Astrocyte (in vitro differentiated cells and primary cell): ENCODE results near the gene CARS1. TPM values are rescaled to one million over a fixed set of nuclear protein-coding genes. Genes with fewer than 3 reads are reported as not detected.
A peak's percentile ranks its signal among the peaks of the same experiment; 100 is the strongest.

ENCODE experiments used
- DNase-seq: peaks from one replicate; pipeline ENCODE4 v3.0.0-alpha.2; 2010; ENCODE audit warnings: low read depth
- FAIRE-seq: peaks from 2 replicates; lab custom pipeline; 2011; peaks lifted over from hg19 to GRCh38; lab: Jason Lieb, UNC
- H2AFZ ChIP-seq: 2 replicates; pipeline ENCODE4 v1.6.0; 2012; ENCODE audit warnings: low read depth, low read length, inconsistent platforms
- H3K27ac ChIP-seq: 2 replicates; pipeline ENCODE4 v1.5.1; 2011; ENCODE audit warnings: low read depth, low read length, inconsistent platforms
- H3K27me3 ChIP-seq: 2 replicates; pipeline ENCODE4 v1.6.0; 2011; ENCODE audit warnings: low read length, inconsistent platforms; ENCODE audit not compliant: insufficient read depth
- H3K36me3 ChIP-seq: 2 replicates; pipeline ENCODE4 v1.5.1; 2011; ENCODE audit warnings: low read length, inconsistent platforms; ENCODE audit not compliant: insufficient read depth
- H3K4me1 ChIP-seq: 2 replicates; pipeline ENCODE4 v1.5.1; 2011; ENCODE audit warnings: low read length, inconsistent platforms; ENCODE audit not compliant: insufficient read depth
- H3K4me2 ChIP-seq: 2 replicates; pipeline ENCODE4 v1.6.0; 2012; ENCODE audit warnings: low read length, inconsistent platforms
- H3K4me3 ChIP-seq: 2 replicates; pipeline ENCODE4 v1.5.1; 2011; ENCODE audit warnings: low read depth, mild to moderate bottlenecking, low read length, inconsistent platforms; ENCODE audit not compliant: insufficient read depth
- H3K79me2 ChIP-seq: 2 replicates; pipeline ENCODE4 v1.6.0; 2012; ENCODE audit warnings: mild to moderate bottlenecking, low read length, inconsistent platforms; ENCODE audit not compliant: insufficient read depth
- H3K9ac ChIP-seq: 2 replicates; pipeline ENCODE4 v1.6.0; 2012; ENCODE audit warnings: mild to moderate bottlenecking, low read length, inconsistent platforms
- H3K9me3 ChIP-seq: 2 replicates; pipeline ENCODE4 v1.5.1; 2012; ENCODE audit warnings: low read depth, mild to moderate bottlenecking, low read length, inconsistent platforms; ENCODE audit not compliant: insufficient read depth
- H4K20me1 ChIP-seq: 2 replicates; pipeline ENCODE4 v1.6.0; 2012; ENCODE audit warnings: low read length, inconsistent platforms; ENCODE audit not compliant: insufficient read depth
- H3K27ac Mint-ChIP-seq: one replicate; pipeline ENCODE4 v1.8.0; 2021; ENCODE audit warnings: mild to moderate bottlenecking, mixed read lengths; ENCODE audit not compliant: unreplicated experiment
- H3K27me3 Mint-ChIP-seq: one replicate; pipeline ENCODE4 v1.8.0; 2021; ENCODE audit warnings: low read depth, mixed read lengths; ENCODE audit not compliant: unreplicated experiment
- H3K36me3 Mint-ChIP-seq: one replicate; pipeline ENCODE4 v1.8.0; 2021; ENCODE audit warnings: low read depth, mixed read lengths; ENCODE audit not compliant: unreplicated experiment
- H3K4me1 Mint-ChIP-seq: one replicate; pipeline ENCODE4 v1.8.0; 2021; ENCODE audit warnings: low read depth, mixed read lengths; ENCODE audit not compliant: unreplicated experiment
- H3K4me3 Mint-ChIP-seq: one replicate; pipeline ENCODE4 v1.8.0; 2021; ENCODE audit warnings: mild to moderate bottlenecking, moderate library complexity, mixed read lengths; ENCODE audit not compliant: unreplicated experiment
- H3K9me3 Mint-ChIP-seq: one replicate; pipeline ENCODE4 v1.8.0; 2021; ENCODE audit warnings: mild to moderate bottlenecking, mixed read lengths; ENCODE audit not compliant: unreplicated experiment
- EZH2 ChIP-seq: IDR thresholded peaks from 2 replicates; pipeline ENCODE4 v1.6.1; 2012; ENCODE audit warnings: mild to moderate bottlenecking, low read length, inconsistent platforms; ENCODE audit not compliant: insufficient read depth
- total RNA-seq: library from RNA; stranded (reverse); gene quantifications from 2 replicates; pipeline ENCODE4 v1.2.1, GENCODE V29; 2021
- TF ChIP-seq, protein P1 (sequence below): IDR thresholded peaks from 2 replicates; pipeline ENCODE4 v1.5.1; 2011; ENCODE audit warnings: low read depth, mild to moderate bottlenecking, inconsistent platforms, low read length, moderate library complexity; ENCODE audit not compliant: insufficient read depth

The CARS1 gene
- total RNA-seq, 1 donor from 2014 or later, result 123 TPM

DNA sequence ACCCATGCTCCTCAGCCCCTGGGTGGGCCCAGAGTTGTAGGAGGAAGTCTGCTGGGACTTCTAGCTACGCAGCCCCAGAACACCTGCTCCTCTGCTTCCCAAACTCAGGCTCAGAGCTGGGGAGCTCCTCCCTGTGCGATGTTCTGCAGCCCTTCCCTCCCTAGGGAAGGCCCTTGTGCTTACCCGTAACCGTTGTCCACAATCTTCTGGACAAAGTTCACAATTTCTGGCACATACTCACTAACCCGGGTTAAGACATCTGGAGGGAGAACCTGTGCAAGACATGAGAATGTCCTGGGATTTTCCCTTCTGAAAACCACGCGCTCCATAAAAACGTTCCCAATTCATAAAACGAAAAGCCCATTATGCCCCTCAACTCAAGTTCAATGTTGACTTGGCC is 28.4 kb downstream of the CARS1 start:
- Mint-ChIP-seq H3K27ac (no peak overlapping the region), H3K4me1 (peaks cover 9% of the 10 kb centered on the region), H3K4me3 (no peak overlapping the region), H3K36me3 (peaks cover 27% of the 10 kb centered on the region), H3K9me3 (no peaks in the 10 kb centered on the region), H3K27me3 (no peaks in the 10 kb centered on the region)
- no peak for FAIRE-seq
- no peaks in the 10 kb centered on the region for H3K27me3 ChIP-seq
- no peak overlapping the region for H3K4me2 ChIP-seq
- no peaks in the 10 kb centered on the region for H3K9me3 ChIP-seq
- no peak overlapping the region for H3K4me3 ChIP-seq
- H3K9ac ChIP-seq, result no peak overlapping the region
- no peaks in the 10 kb centered on the region for H3K4me1 ChIP-seq
- H3K36me3 ChIP-seq, result peaks cover 33% of the 10 kb centered on the region
- peaks cover 17% of the 10 kb centered on the region for H3K79me2 ChIP-seq
- H4K20me1 ChIP-seq, result peaks cover 37% of the 10 kb centered on the region
- H3K27ac ChIP-seq, result no peak overlapping the region
- TF ChIP-seq EZH2, result no peak
- TF ChIP-seq, protein P1, sequence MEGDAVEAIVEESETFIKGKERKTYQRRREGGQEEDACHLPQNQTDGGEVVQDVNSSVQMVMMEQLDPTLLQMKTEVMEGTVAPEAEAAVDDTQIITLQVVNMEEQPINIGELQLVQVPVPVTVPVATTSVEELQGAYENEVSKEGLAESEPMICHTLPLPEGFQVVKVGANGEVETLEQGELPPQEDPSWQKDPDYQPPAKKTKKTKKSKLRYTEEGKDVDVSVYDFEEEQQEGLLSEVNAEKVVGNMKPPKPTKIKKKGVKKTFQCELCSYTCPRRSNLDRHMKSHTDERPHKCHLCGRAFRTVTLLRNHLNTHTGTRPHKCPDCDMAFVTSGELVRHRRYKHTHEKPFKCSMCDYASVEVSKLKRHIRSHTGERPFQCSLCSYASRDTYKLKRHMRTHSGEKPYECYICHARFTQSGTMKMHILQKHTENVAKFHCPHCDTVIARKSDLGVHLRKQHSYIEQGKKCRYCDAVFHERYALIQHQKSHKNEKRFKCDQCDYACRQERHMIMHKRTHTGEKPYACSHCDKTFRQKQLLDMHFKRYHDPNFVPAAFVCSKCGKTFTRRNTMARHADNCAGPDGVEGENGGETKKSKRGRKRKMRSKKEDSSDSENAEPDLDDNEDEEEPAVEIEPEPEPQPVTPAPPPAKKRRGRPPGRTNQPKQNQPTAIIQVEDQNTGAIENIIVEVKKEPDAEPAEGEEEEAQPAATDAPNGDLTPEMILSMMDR, result no peak
- H2AFZ ChIP-seq, result no peak overlapping the region
- DNase-seq, result no peak

DNA sequence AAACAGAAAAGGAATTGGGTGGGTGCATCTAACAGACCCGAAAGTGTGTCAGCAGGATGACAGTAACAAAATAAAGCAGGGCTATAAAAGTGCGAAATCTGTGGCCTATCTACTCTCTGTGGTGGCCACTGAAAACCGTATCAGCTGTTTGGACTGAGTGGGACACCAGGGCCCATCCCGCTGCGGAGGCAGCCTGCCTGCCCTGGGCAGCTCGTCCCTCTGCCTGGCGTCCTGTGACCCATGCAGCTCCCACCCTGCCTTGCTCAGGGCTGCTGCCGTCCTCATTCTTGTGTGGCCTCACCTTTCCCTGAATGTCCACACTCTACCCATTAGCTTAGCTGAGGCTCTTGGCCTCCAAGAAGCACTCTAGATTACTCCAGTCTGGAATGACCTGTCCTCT is 30.4 kb downstream of the CARS1 start:
- DNase-seq, result no peak
- no peak overlapping the region for H3K27ac ChIP-seq
- H3K79me2 ChIP-seq, result peaks cover 14% of the 10 kb centered on the region
- H2AFZ ChIP-seq, result no peak overlapping the region
- H3K9me3 ChIP-seq, result no peaks in the 10 kb centered on the region
- no peak for FAIRE-seq
- H3K4me1 ChIP-seq, result peaks cover 10% of the 10 kb centered on the region
- Mint-ChIP-seq H3K4me3 (no peak overlapping the region), H3K9me3 (no peaks in the 10 kb centered on the region), H3K36me3 (peaks cover 39% of the 10 kb centered on the region), H3K4me1 (peaks cover 28% of the 10 kb centered on the region), H3K27ac (no peak overlapping the region), H3K27me3 (no peaks in the 10 kb centered on the region)
- H4K20me1 ChIP-seq, result peaks cover 38% of the 10 kb centered on the region
- peaks cover 33% of the 10 kb centered on the region for H3K36me3 ChIP-seq
- no peak overlapping the region for H3K4me3 ChIP-seq
- no peaks in the 10 kb centered on the region for H3K27me3 ChIP-seq
- TF ChIP-seq, protein P1, result no peak
- TF ChIP-seq EZH2, result no peak
- no peak overlapping the region for H3K9ac ChIP-seq
- H3K4me2 ChIP-seq, result no peak overlapping the region

DNA sequence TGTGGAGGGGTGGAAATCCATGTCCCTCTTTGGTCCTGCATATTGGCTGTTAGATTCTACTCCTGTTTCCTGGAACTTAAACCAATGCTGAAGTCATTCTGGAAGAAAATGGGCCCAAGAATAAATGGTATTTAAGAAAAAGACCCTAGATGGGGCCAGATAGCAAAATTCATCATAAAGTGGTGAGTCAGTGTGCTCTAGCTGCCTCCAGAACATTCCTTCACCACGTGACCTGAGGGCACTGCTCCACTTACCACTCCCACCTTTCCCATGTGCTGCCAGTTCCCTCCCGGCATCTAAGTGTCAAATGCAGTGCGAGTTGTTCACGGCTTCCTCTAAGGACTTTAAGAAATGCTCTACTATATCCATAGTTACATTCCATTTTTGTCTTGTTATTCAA is 34.2 kb downstream of the CARS1 start:
- peak overlapping the region; percentile 24 for H3K9ac ChIP-seq
- Mint-ChIP-seq H3K4me3 (peak overlapping the region; percentile 67), H3K9me3 (no peaks in the 10 kb centered on the region), H3K4me1 (peaks cover 22% of the 10 kb centered on the region), H3K27me3 (no peaks in the 10 kb centered on the region), H3K36me3 (peaks cover 24% of the 10 kb centered on the region), H3K27ac (peak overlapping the region; percentile 94)
- H3K79me2 ChIP-seq, result no peaks in the 10 kb centered on the region
- DNase-seq, result peak; percentile 70
- TF ChIP-seq, protein P1, result no peak
- no peak for TF ChIP-seq EZH2
- peak overlapping the region; percentile 50 for H3K27ac ChIP-seq
- no peak overlapping the region for H3K4me3 ChIP-seq
- FAIRE-seq, result no peak
- peaks cover 10% of the 10 kb centered on the region for H3K4me1 ChIP-seq
- peaks cover 21% of the 10 kb centered on the region for H3K36me3 ChIP-seq
- no peaks in the 10 kb centered on the region for H3K9me3 ChIP-seq
- H3K4me2 ChIP-seq, result peak overlapping the region; percentile 10
- H4K20me1 ChIP-seq, result peaks cover 26% of the 10 kb centered on the region
- no peak overlapping the region for H2AFZ ChIP-seq
- no peaks in the 10 kb centered on the region for H3K27me3 ChIP-seq
